Activated CD4-positive, alpha-beta T cell treated with anti-CD3 and anti-CD28 coated beads, Interleukin-2, amount 50 U/mL, for 16 hours (primary cell): ENCODE measurements around the gene CBX8.
"Not testable (repeated sequence)": the region's sequence is repeated elsewhere in the genome, so short reads cannot be mapped to it uniquely, and the experiment has no call there.

Experiments
- DNase-seq: peaks from one replicate; pipeline ENCODE4 v3.0.0-alpha.2; 2020

Gene CBX8

DNA sequence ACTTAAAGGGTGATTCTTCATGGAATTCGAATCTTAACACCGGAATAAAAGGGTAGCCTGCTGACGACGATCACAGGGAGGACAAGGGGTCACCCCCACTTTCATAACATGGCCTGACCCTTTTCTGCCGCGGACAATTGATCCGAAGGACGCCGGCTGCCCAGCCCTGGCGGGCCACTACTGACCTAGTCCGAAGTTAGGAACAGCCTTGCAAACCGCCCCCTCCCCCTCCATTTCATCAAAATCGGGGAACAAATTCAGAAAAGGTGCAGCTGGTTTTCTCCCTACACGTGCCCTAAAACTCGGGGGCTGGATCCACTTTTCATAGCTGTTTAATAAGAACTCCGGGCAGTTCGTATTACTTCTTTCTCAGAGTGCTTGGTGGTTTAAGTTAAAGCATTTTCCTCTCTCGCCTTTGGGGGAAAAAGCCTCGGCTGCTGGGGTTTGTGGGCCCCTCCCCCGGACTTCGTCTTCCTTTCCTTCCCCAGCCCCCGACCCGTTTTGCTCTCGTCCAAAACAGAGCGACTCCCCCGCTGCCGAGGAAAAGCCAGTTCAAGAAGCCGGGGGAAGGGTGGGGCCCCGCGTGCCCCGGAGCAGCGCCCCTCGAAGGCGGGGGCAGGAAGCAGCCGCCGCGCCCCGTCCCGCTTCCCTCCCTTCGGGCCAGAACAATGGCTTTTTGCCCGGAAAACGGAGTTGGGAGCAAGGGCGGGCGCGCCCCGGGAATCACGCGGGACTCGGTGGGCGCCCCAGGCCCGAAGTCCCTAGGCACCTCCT lies 19.6 kb downstream of the CBX8 start:
- DNase-seq: no peak

DNA sequence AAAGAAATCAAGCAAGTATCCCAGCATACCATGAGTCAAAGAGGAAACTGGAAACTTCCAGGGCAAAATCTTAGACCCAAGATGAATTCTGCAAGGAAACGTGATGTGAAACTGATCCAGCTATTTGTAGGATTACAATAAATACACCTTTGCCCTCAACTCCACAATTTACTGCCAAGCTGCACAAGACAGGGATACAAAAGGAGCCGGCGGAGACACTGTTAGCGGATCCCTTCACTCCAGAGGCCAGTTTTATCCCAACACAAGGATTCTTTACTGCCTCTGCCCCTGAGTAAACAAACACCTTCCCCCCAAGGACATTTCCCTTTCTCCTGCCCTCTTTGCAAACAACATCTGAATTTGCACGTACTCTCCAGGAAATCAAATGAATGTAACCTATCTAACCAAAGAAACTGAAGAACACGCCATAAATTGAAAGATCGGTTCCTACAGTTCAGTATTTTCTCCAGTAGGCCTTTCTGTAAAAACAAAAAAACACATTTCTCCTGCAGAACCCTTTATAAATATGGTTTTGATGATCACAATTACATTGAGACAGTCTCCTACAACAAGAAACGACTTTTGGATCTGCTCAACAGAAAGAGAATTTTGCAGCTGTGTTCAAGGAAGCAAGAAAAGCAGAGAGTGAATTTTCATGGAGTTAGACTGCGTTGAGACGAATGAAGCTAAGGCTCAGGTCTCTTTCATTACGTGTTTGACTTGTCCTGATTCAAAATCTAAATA lies 20.3 kb downstream of the CBX8 start:
- DNase-seq: no peak

GRCh38 chr17:79775632-79776031 lies 21.2 kb downstream of the CBX8 start:
- no peak for DNase-seq

GRCh38 chr17:79774561-79774975 lies 22.3 kb downstream of the CBX8 start:
- no peak for DNase-seq

DNA sequence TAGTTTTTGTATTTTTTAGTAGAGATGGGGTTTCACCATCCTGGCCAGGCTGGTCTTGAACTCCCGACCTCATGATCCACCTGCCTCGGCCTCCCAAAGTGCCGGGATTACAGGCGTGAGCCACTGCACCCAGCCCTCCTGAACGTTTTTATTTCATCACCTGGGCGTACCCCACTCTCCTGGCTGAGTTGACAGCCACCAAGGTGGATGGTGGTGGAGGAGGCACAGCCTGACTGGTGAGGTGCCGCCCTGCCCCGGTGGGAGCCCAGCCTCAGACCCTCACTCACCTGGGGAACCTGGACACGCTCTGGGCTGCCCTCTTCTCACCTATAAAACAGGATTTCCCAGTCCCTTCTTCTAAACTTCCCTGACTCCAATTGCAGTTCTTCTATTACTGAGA lies 24.2 kb downstream of the CBX8 start:
- DNase-seq: not testable (repeated sequence)

- DNase-seq: no peak
Measured at GRCh38 chr17:79771276-79771675, 25.6 kb downstream of the CBX8 start.

- DNase-seq: no peak
Measured at GRCh38 chr17:79769570-79770506, 27.0 kb downstream of the CBX8 start.

- DNase-seq: no peak
Measured at GRCh38 chr17:79765708-79766107, 31.2 kb downstream of the CBX8 start.

GRCh38 chr17:79761894-79762589 lies 34.8 kb downstream of the CBX8 start:
- no peak for DNase-seq

- DNase-seq: no peak
Measured at GRCh38 chr17:79760197-79760906, 36.5 kb downstream of the CBX8 start.

- DNase-seq: no peak
Measured at GRCh38 chr17:79758271-79758670, 38.6 kb downstream of the CBX8 start.

DNA sequence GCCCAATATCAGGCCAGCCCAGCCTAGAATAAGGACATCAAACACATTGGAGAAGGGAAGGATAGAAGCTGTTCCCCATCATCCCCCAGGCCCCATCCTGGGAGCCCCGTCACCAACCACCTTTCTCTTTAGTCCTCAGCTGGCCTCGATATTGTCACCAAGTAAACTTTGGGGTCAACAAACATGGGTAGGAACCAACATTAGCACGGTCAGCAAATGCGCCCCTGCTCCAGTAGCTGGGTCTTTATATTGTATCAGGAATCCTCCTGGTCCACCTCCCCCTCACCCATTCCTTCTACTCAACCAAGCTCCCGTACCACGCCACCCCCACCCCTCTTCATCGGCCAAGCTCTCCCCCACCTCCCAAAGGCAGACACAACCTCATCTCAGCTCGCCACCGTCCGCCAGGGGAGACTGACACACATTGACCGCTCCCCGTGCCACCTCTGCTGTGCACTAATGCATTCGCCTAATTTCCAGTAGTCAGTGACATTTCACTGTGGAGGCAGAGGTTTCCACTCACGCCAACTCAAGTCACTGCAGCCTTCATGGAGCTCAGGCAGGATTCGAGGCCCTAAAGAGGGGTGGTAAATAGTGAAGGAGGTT lies 39.6 kb downstream of the CBX8 start:
- no peak for DNase-seq

- no peak for DNase-seq
Measured at GRCh38 chr17:79755591-79755990, 41.3 kb downstream of the CBX8 start.

DNA sequence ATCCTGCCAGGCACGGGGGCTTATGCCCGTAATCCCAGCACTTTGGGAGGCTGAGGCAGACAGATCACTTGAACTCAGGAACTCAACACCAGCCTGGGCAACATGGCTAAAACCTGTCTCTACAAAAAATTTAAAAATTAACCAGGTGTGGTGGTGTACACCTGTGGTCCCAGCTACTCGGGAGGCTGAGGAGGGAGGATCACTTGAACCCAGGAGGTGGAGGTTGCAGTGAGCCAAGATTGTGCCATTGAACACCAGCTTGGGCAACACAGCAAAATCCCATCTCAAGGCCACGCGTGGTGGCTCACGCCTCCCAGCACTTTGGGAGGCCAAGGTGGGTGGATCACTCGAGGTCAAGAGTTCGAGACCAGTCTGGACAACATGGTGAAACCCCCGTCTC lies 42.0 kb downstream of the CBX8 start:
- not testable (repeated sequence) for DNase-seq

- DNase-seq: no peak
Measured at GRCh38 chr17:79754370-79754769, 42.5 kb downstream of the CBX8 start.

DNA sequence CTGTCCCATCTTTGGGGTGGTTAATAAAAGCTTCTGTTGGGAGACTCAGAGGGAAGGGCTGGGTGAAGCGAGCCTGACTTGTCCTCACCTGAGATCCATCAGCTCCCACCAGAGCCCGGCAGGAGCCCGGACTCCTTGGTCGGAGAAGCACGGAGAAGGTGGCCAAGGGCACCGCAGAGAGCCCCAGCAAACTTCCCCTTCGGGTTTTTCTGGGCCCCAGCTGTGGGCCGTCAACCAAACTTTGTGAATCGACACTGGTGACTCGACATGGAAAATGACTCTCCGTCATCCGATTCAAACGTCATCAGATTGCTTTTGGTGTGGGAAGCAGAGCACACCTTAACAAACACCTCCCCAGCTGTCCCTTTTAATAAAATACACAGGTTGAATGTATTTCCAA lies 44.7 kb downstream of the CBX8 start:
- DNase-seq: no peak

DNA sequence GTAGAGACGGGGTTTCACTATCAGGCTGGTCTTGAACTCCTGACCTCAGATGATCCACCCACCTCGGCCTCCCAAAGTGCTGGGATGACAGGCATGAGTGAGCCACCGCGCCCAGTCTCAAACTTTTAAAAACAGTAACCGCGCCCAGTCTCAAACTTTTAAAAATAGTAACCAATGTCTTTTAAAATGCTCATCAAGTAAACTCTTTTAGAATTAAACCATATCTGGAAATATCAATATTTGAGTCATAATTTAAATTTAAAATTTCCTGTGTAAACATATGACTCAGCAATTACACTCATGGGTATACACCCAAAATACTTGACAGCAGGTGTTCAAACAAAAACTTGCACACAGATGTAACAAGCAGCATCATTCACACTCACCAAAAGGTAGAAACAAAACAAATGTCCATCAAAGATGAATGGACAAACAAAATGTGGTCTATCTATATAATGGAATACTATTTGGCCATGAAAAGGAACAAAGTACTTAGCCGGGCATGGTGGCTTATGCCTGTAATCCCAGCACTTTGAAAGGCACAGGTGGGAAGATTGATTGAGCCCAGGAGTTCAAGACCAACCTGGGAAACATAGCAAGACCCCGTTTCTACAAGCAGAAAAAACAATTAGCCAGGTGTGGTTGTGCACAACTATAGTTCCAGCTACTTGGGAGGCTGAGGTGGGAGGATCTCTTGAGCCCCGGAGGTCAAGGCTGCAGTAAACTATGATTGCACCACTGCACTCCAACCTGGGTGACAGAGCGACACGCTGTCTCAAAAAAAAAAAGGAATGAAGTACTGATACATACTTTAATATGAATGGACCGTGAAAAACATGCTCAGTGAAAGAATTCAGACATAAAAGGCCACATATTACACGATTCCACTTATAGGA lies 46.0 kb downstream of the CBX8 start:
- DNase-seq: no peak

GRCh38 chr17:79749958-79750357 lies 46.9 kb downstream of the CBX8 start:
- DNase-seq: no peak

- DNase-seq: no peak
Measured at GRCh38 chr17:79749156-79749815, 47.6 kb downstream of the CBX8 start.
